Right ventricle myocardium superior (tissue), 1 donor: ENCODE results near the gene JHY. TPM values are rescaled to one million over a fixed set of nuclear protein-coding genes. Genes with fewer than 3 reads are reported as not detected.

ENCODE experiments used
- ATAC-seq: fragments of 200-7000 bp; cut with Tn5 transposase; one replicate; pipeline ENCODE4 v1.9.1; 2020; ENCODE audit warnings: mild to moderate bottlenecking; ENCODE audit not compliant: poor library complexity
- DNase-seq: peaks from one replicate; pipeline ENCODE4 v3.0.0-alpha.2; 2020
- intact Hi-C: fragments of 100-400 bp; cut with DNase I; formaldehyde crosslinking; loops from one replicate; pipeline ENCODE4 v1.11.2; 2022
- total RNA-seq: library from RNA; stranded (reverse); fragmentation: NEBNext Ultra II Directional; extraction: Animal tissue kit (Norgen Biotek cat#: 25700); gene quantifications from one replicate; pipeline ENCODE4 v1.2.1, GENCODE V29; 2021
- donor health status: DM: no; HTN: yes; CAD: no; lungs with severe emphysema.

JHY gene
- total RNA-seq, 1 donor from 2014 or later: 2.6 TPM

- intact Hi-C loops: no loop called here
- DNase-seq (no peak), ATAC-seq (no peak)
Observed at GRCh38 chr11:122918734-122919133, 36.2 kb downstream of the JHY start.

- DNase-seq (no peak), ATAC-seq (no peak)
- intact Hi-C loops: no loop called here
Observed at GRCh38 chr11:122920579-122920978, 38.0 kb downstream of the JHY start.

GRCh38 chr11:122922893-122923292, 40.3 kb downstream of the JHY start:
- no peak for ATAC-seq
- intact Hi-C loops: no loop called here
- no peak for DNase-seq

GRCh38 chr11:122923302-122923701, 40.7 kb downstream of the JHY start:
- DNase-seq: no peak
- no peak for ATAC-seq
- intact Hi-C loops: no loop called here

- intact Hi-C loops: no loop called here
- no peak for ATAC-seq
- DNase-seq: no peak
Observed at GRCh38 chr11:122931510-122931909, 49.0 kb downstream of the JHY start.

- intact Hi-C loops: no loop called here
- ATAC-seq (no peak), DNase-seq (no peak)
Observed at GRCh38 chr11:122933416-122933815, 50.9 kb downstream of the JHY start.

GRCh38 chr11:122937983-122938382, 55.4 kb downstream of the JHY start:
- ATAC-seq (no peak), DNase-seq (no peak)
- intact Hi-C loops: no loop called here

GRCh38 chr11:122938557-122938956, 56.0 kb downstream of the JHY start:
- DNase-seq (no peak), ATAC-seq (no peak)
- intact Hi-C loops: no loop called here

- no peak for ATAC-seq
- DNase-seq: no peak
- intact Hi-C loops: no loop called here
Observed at GRCh38 chr11:122951211-122951610, 68.7 kb downstream of the JHY start.

- intact Hi-C loops: no loop called here
- no peak for ATAC-seq
- DNase-seq: no peak
Observed at GRCh38 chr11:122954455-122954854, 71.9 kb downstream of the JHY start.

GRCh38 chr11:122963961-122964360, 81.4 kb downstream of the JHY start:
- intact Hi-C loops: no loop called here
- DNase-seq (no peak), ATAC-seq (no peak)

- DNase-seq (no peak), ATAC-seq (no peak)
- intact Hi-C loops: no loop called here
Observed at GRCh38 chr11:122976061-122976733, 93.6 kb downstream of the JHY start.

GRCh38 chr11:122976734-122977469, 94.3 kb downstream of the JHY start:
- DNase-seq (no peak), ATAC-seq (no peak)
- intact Hi-C loops: no loop called here

GRCh38 chr11:122977470-122978298, 95.1 kb downstream of the JHY start:
- intact Hi-C loops: no loop called here
- ATAC-seq (no peak), DNase-seq (no peak)

- no peak for ATAC-seq
- no peak for DNase-seq
- intact Hi-C loops: no loop called here
Observed at GRCh38 chr11:122978299-122978620, 95.7 kb downstream of the JHY start.

- intact Hi-C loops: no loop called here
- ATAC-seq: no peak
- no peak for DNase-seq
Observed at GRCh38 chr11:122979103-122979814, 96.7 kb downstream of the JHY start.

GRCh38 chr11:122979815-122980595, 97.4 kb downstream of the JHY start:
- ATAC-seq: no peak

More at GRCh38 chr11:122979815-122980595, 97.4 kb downstream of the JHY start:
- intact Hi-C loops: no loop called here
- DNase-seq: no peak
